ENCODE measurements around the gene MGAT1. TPM values are rescaled to one million over a fixed set of nuclear protein-coding genes. Genes with fewer than 3 reads are reported as not detected.

Gene MGAT1
- total RNA-seq, result 100 to 1,000 TPM in 4 of 6 experiments, 10 to 100 TPM in 2; 99.7 to 136 (median 106) TPM
- long read RNA-seq, partial matches to known transcripts, result 9 of 22 reads
- long read RNA-seq, other reads (novel, unspliced or antisense), result 8 of 22 reads

- WGBS (ENCODE audit: insufficient coverage, low coverage, low lambda C conversion rate, missing lambda C conversion rate), result 2% methylated on average over 9 of the region's 87 CpGs
These were observed at the start of gene MGAT1 for GRCh38 chr5:180802325-180803180. TSS of gene MGAT1 (minus strand) at chr5:180802806. CDS start at chr5:180792971, 9,835 bp downstream.

GRCh38 chr5:180850434-180851078, 48.0 kb upstream of the MGAT1 start:
- WGBS (ENCODE audit: insufficient coverage, low coverage, low lambda C conversion rate, missing lambda C conversion rate), result 98% methylated on average over 7 of the region's 10 CpGs
- no peak for DNase-seq
- H3K4me1 ChIP-seq, result no peaks in the 10 kb centered on the region
- H3K36me3 ChIP-seq, result peaks cover 0 to 16% (median 16%) of the 10 kb centered on the region in 4 donors
- TF ChIP-seq CTCF (IDR thresholded peaks at IDR 0.05), result no peak
- no peak for TF ChIP-seq POLR2A (IDR thresholded peaks at IDR 0.05)
- no peak overlapping the region for H3K27ac ChIP-seq
- no peak overlapping the region for H3K4me3 ChIP-seq
- peaks cover 0 to 16% (median 7%) of the 10 kb centered on the region in 4 donors for H3K9me3 ChIP-seq
- ATAC-seq, result no peak
- intact Hi-C loops (cut with DNase I), result loop anchor here in 1 of 2 donors (10.0 kb wide), 1 partner anchor 304 kb away; no protein-coding TSS in a partner anchor
- no peaks in the 10 kb centered on the region for H3K27me3 ChIP-seq

More at GRCh38 chr5:180802325-180803180, at the start of gene MGAT1:
- ATAC-seq (peak; percentile 76 to 89 (median 84)), DNase-seq (peak; percentile 91 to 93 (median 91))
- intact Hi-C loops (cut with DNase I), result no loop called here
- TF ChIP-seq POLR2A (IDR thresholded peaks at IDR 0.05), result peak; percentile 92
- no peak for TF ChIP-seq CTCF (IDR thresholded peaks at IDR 0.05)
- Histone ChIP-seq H3K4me3 (peak within 1 kb of the TSS; percentile 99 to 100 (median 99)), H3K4me1 (peaks cover 0 to 87% (median 34%) of the 10 kb centered on the region in 4 donors), H3K27me3 (no peaks in the 10 kb centered on the region), H3K36me3 (peaks cover 0 to 11% (median 0%) of the 10 kb centered on the region in 4 donors), H3K27ac (peak within 1 kb of the TSS; percentile 89 to 98 (median 93)), H3K9me3 (no peaks in the 10 kb centered on the region)

GRCh38 chr5:180849827-180850226, 47.2 kb upstream of the MGAT1 start:
- DNase-seq (no peak), ATAC-seq (no peak)
- no peak overlapping the region for H3K4me3 ChIP-seq
- H3K9me3 ChIP-seq, result peaks cover 0 to 16% (median 7%) of the 10 kb centered on the region in 4 donors
- TF ChIP-seq CTCF (IDR thresholded peaks at IDR 0.05) (no peak), POLR2A (IDR thresholded peaks at IDR 0.05) (no peak)
- H3K27me3 ChIP-seq, result no peaks in the 10 kb centered on the region
- intact Hi-C loops (cut with DNase I), result loop anchor here in 1 of 2 donors (10.0 kb wide), 1 partner anchor 305 kb away; no protein-coding TSS in a partner anchor
- WGBS (ENCODE audit: insufficient coverage, low coverage, low lambda C conversion rate, missing lambda C conversion rate), result 87% methylated on average over 3 of the region's 4 CpGs
- H3K4me1 ChIP-seq, result no peaks in the 10 kb centered on the region
- peaks cover 0 to 16% (median 15%) of the 10 kb centered on the region in 4 donors for H3K36me3 ChIP-seq
- no peak overlapping the region for H3K27ac ChIP-seq

GRCh38 chr5:180848878-180849277, 46.3 kb upstream of the MGAT1 start:
- H3K27me3 ChIP-seq, result no peaks in the 10 kb centered on the region
- H3K36me3 ChIP-seq, result peaks cover 0 to 16% (median 15%) of the 10 kb centered on the region in 4 donors
- TF ChIP-seq POLR2A (IDR thresholded peaks at IDR 0.05) (no peak), CTCF (IDR thresholded peaks at IDR 0.05) (no peak)
- H3K4me3 ChIP-seq, result no peak overlapping the region
- H3K27ac ChIP-seq, result no peak overlapping the region
- 100% methylated on average over 1 of the region's 1 CpG for WGBS (ENCODE audit: insufficient coverage, low coverage, low lambda C conversion rate, missing lambda C conversion rate)
- H3K4me1 ChIP-seq, result peaks cover 0 to 6% (median 3%) of the 10 kb centered on the region in 4 donors
- peaks cover 0 to 16% (median 7%) of the 10 kb centered on the region in 4 donors for H3K9me3 ChIP-seq
- intact Hi-C loops (cut with DNase I), result no loop called here
- no peak for ATAC-seq
- no peak for DNase-seq
